ENCODE data around the gene SULT1A3.
"Not testable (repeated sequence)": the region's sequence is repeated elsewhere in the genome, so short reads cannot be mapped to it uniquely, and the experiment has no call there.

Gene SULT1A3

DNA sequence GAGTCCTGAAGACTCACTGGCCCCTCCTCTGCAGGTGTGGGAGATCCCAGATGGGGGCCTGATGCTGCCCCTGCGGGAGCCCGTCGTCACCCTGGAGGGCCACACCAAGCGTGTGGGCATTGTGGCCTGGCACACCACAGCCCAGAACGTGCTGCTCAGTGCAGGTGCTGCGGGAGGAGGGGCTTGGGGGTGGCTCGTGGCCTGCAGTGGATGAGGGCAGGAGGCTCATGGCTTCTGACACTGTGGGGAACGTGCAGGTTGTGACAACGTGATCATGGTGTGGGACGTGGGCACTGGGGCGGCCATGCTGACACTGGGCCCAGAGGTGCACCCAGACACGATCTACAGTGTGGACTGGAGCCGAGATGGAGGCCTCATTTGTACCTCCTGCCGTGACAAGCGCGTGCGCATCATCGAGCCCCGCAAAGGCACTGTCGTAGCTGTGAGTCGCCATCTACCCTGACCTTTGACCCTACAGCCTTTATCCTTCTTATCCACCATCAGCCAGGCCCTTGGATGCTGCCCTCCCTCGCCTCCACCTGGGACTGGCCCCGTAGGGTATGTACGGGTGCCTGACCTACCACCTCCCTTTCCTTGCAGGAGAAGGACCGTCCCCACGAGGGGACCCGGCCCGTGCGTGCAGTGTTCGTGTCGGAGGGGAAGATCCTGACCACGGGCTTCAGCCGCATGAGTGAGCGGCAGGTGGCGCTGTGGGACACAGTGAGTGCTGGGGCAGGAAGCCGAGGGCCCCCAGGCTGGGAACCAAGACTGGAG is 12.1 kb upstream of the SULT1A3 start:
- DNase-seq (ENCODE audit: low read depth), result peak; percentile 82

DNA sequence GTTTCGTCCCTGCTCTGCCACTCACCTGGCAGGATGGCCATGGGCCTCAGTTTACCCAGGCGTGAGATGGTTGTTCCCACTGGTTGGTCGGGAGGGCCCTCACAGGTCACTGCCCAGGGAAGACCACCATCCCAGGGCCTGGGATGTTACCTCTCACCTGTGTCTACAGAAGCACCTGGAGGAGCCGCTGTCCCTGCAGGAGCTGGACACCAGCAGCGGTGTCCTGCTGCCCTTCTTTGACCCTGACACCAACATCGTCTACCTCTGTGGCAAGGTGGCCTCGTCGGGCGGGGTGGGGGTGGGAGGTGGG is 11.5 kb upstream of the SULT1A3 start:
- DNase-seq (ENCODE audit: low read depth), result no peak

DNA sequence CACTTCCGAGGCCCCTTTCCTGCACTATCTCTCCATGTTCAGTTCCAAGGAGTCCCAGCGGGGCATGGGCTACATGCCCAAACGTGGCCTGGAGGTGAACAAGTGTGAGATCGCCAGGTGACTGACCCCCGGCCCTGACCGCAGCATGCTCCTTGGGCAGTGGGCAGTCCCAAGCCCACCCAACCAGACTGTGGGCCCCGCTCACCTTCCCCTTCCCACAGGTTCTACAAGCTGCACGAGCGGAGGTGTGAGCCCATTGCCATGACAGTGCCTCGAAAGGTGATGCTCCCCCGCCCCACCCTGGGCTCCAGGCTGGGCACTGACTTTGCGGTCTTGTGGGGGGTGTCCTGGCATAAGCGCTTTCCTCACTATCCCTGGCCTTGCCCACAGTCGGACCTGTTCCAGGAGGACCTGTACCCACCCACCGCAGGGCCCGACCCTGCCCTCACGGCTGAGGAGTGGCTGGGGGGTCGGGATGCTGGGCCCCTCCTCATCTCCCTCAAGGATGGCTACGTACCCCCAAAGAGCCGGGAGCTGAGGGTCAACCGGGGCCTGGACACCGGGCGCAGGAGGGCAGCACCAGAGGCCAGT is 11.0 kb upstream of the SULT1A3 start:
- no peak for DNase-seq (ENCODE audit: low read depth)

DNA sequence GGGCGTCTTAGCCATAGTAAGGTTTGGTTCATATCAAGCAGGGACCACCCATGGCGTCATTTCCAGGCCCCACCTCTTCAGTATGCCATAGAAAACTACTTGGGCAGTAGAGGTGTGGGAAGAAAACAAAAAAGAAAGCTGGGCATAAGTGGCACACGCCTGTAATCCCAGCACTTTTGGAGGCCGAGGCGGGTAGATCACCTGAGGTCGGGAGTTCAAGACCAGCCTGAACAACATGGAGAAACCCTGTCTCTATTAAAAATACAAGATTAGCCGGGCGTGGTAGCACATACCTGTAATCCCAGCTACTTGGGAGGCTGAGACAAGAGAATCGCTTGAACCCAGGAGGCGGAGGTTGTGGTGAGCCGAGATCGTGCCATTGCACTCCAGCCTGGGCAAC is 7.9 kb upstream of the SULT1A3 start:
- not testable (repeated sequence) for DNase-seq (ENCODE audit: low read depth)

DNA sequence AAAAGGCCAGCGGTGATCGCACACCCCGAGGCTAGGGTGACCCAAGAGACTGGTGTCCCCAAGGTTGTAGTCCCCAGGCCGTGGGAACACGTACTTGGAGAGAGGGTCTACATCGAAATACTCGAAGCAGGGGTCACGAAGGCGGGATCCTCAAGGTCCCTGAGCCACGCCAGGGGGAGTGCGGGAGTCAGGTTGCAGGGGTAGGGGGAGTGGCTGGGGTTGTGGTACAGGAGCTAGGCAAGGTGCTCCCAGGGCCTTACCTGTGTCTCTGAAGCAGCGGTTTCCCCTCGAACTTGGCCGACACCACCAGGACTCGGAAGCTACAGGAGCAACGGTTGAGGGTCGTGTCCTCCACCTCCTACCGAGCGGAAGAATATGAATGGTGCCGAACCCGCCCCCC is 6.0 kb upstream of the SULT1A3 start:
- not testable (repeated sequence) for DNase-seq (ENCODE audit: low read depth)

DNA sequence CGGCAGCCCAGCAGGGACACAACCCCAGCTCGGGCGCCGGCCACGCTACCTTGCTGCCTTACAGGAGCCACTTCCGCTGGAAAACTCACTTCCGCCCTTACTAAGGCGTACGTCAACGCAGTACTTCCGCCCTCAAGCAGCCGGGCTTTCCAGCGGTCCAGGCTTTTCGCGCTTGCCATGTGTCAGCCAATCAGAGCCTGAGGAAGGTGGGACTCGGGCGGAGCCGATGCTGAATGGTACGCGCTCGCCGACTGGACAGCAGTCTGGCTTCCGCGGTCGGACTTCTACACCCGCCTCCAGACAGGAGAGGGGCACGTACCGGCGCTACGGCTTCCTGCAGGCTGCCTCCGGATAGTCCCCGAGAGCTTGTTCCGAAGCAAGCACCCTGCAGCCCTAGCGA is 5.4 kb upstream of the SULT1A3 start, which contains the start of the genes BOLA2B and SLX1A:
Gene BOLA2B, minus strand, starts transcription at position 52 of the 400 bp plus-strand sequence. CDS start 71 bp downstream, outside the sequence.
Gene SLX1A, plus strand, starts transcription at position 261 of the 400 bp plus-strand sequence. CDS start 210 bp downstream, outside the sequence.
- not testable (repeated sequence) for DNase-seq (ENCODE audit: low read depth)

DNA sequence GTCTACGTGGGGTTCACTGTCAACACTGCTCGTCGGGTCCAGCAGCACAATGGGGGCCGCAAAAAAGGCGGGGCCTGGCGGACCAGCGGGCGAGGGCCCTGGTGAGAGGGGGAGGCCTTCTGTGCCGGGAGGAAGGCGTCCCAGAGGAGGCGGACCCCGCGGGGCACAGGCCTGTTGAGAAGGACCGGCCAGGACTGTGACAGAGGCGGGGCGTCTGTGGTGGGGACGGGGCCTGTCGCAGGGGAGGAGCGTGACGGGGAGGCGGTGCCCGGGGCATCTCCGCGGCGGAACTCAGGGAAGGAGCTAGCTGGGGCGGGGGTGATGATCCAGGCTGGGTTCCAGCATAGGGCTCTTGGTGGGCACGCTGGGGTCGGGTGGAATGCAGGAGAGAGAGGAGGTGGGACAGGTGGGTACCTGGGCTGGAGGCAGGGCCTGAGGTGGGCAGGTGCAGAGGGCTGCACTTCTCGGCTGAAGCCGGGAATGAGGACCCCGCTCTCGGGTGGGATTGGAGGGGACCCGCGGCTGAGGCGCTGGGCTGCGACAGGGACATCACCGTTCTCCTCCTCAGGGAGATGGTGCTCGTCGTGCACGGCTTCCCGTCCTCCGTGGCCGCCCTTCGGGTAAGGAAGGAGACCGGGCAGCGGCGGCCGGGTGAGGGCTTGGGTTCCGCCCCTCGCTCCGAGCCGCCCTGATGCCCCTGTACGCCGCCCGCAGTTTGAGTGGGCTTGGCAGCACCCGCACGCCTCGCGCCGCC is 4.7 kb upstream of the SULT1A3 start:
- DNase-seq (ENCODE audit: low read depth), result not testable (repeated sequence)

DNA sequence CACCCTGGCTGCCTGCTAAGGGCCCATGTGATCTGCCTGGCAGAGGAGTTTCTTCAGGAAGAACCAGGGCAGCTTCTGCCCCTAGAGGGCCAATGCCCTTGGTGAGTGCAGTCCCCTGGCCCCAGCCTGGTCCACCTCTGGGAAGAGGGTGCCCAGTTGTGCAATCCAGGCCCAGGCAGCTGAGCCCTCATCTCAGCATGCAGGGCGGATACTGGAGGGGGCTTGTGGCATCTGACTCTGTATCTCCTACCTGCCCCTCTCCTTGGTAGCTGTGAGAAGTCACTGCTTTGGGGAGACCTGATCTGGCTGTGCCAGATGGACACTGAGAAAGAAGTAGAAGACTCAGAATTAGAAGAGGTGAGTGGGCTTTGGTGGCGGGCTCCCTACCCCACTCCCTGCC is 2.1 kb upstream of the SULT1A3 start:
- not testable (repeated sequence) for DNase-seq (ENCODE audit: low read depth)

DNA sequence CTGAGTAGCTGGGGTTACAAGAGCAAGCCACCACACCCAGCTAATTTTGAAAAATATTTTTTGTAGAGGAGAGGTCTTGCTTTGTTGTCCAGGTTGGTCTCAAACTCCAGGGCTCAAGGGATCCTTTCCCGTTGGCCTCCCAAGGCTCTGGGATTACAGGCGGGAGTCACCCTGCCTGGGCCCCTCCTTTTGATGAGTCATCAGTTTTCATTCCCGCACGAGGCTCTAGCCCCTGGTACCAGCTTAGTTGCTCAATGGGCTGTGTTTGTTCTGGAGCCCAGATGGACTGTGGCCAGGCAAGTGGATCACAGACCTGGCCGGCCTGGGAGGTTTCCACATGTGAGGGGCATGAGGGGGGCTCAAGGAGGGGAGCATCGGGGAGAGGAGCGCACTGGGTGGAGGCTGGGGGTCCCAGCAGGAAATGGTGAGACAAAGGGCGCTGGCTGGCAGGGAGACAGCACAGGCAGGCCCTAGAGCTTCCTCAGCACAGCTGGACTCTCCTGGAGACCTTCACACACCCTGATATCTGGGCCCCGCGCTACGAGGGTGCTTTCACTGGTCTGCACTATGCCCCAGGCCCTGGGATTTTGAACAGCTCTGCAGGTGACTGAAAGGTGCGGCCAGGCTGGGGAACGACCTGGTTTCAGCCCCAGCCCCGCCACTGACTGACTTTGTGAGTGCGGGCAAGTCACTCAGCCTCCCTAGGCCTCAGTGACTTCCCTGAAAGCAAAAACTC is 721 bp downstream of the SULT1A3 start:
- DNase-seq (ENCODE audit: low read depth), result not testable (repeated sequence)

DNA sequence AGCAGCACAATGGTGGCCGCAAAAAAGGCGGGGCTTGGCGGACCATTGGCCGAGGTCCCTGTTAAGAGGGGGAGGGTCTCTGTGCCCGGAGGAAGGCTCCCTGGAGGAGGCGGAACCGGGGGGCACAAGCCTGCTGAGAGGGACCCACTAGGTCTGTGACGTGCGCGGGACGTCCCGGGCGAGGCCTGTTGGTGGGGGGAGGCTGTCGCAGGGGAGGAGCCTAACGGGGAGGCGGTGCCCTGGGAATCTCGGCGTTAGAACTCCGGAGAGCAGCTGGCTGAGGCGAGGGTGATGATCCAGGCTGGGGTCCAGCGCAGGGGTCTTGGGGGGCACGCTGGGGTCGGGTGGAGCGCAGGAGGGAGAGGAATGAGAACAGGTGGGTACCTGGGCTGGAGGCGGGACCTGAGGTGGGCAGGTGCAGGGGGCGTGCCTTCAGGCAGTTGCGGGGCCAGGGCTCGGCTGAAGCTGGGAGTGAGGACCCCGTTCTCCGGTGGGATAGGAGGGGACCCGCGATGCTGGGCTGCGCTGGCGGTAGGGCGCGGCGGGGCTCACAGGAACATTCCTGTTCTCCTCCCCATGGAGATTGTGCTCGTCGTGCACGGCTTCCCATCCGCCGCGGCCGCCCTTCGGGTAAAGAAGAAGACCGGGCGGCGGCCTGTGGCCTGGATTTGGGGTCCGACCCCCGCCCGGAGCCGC is 6.6 kb downstream of the SULT1A3 start:
- DNase-seq (ENCODE audit: low read depth), result not testable (repeated sequence)

DNA sequence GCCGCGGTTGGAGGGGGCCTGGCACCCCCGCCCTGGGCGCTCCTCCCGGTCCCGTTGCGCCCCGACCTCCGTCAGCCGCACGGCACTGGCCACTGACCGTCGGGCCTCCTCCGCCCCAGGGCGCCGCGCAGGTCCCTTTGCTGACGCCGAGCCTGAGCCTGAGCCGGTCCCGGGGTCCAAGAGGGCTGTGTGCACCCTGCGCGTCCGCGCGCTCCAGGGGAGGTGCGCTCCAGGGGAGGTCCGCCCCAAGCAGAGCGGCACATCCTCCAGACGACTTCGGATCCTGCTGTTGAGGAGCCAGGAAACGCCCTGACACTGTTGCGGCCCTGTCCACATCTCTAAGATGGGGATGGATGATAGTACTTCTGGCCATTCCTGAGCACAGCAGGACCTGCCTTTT is 7.2 kb downstream of the SULT1A3 start:
- not testable (repeated sequence) for DNase-seq (ENCODE audit: low read depth)

DNA sequence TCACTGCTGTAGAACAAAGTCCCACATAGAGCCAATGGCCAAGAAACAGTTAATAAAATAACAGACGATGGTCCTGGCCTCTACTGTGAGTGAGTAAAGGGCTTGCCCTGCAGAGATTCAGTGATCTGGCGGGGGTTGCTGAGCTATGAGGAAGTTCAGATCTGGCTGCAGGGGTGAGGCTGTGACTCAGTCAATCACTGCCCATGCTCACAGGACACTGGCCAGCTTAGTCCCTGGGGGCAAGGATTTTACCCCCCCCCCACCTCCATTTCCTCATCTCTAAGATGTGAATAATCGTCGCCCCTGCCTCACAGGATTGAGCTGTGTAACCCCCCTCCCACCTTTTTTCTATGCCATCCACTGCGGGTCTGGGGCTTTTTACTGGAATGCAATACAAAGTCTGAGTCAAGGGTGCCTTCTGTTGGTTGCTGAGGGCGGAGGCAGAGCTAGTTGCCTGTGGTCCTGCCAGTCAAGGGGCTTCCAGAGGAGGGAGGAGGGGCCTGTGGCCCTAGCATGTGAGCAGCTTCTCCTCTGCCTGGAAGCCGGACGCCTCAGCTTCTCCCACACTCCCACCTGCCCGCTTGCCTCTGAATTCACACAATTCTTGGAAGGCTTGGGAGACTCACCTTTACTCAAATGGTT is 8.1 kb downstream of the SULT1A3 start:
- DNase-seq (ENCODE audit: low read depth), result not testable (repeated sequence)

DNA sequence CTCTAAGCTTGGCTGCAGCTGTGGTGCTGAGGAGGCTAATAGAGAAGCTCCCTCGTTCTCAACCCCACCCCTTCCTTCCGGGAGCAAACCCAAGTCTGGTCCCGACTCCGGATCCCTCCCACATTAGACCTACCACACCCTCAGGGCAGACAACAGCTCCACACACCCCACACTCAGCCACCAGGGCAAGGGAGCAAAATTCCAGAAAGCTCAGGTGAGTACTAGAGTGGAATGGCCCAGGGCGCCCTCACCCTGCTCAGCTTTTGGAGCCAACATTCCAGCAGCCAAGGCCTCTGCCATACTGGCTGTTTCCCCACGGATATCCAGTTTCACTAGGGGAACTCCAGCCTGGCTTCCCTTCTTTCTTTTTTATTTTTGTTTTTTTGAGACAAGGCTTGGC is 10.0 kb downstream of the SULT1A3 start:
- DNase-seq (ENCODE audit: low read depth), result not testable (repeated sequence)

DNA sequence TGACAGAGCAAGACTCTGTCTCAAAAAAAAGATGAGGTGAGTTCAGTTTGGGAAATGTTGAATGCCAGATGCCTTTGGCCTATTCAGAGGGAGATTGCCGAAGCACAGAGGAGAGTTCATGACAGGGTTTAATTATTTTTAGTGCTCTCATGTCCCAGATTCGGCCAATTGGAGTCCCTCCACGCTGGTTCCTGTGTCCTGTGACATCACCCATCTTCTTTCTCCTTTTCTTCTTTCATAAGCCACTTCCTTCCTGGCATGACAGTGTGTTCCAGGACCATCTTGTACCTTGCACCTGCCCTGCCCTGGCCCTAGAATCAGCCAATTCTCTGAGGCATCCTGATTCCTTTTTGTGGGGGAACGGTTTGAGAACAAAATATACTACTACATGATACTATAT is 12.4 kb downstream of the SULT1A3 start:
- not testable (repeated sequence) for DNase-seq (ENCODE audit: low read depth)

DNA sequence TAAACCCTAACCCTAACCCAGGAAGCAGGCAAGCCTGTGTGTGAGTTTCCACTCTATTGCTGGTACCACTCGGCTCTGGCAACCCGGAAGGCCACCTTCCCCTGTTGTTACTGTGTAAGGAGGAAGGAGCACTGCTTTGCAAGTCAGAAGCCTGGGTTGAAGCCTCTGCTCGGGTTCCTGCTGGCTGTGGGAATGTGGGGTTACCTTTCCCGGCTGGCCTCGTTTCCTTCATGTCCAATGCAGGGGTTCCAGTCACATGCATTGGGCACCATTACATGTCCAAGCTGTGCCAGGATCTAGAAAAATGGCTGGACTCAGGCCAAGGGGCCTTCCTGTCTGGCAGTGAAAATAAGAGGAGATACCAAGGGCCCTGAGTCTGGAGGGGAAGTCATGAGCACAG is 18.0 kb downstream of the SULT1A3 start:
- DNase-seq (ENCODE audit: low read depth), result not testable (repeated sequence)

DNA sequence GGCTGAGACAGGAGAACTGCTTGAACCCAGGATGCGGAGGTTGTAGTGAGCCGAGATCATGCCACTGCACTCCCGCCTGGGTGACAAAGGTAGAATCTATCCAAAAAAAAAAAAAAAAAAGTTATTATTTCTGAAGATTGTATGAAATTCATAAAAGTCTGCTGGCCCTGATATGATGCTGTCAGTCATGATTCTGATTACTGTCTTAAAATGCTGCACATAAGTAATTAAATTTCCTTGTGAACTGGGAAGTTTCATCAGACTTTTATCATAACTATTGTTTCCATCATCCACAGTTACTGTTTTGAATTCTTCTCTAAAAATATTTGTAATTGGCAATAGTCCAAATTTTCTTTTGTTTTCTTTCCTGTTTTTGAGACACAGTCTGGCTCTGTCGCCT is 49.3 kb downstream of the SULT1A3 start, which contains the start of gene NPIPB13:
Gene NPIPB13, minus strand, starts transcription at position 101 of the 400 bp plus-strand sequence. CDS start 2,906 bp downstream, outside the sequence.
- not testable (repeated sequence) for DNase-seq (ENCODE audit: low read depth)

All from activated gamma-delta T cell treated with anti-CD3 and anti-CD28 coated beads, Interleukin-2, amount 50 U/mL, for 16 hours (primary cell).